Tracheal epithelial cell (primary cell): ENCODE measurements around the gene ZSCAN18. TPM values are rescaled to one million over a fixed set of nuclear protein-coding genes. Genes with fewer than 3 reads are reported as not detected.

Experiments used
- total RNA-seq: library from RNA; depleted of rRNA; stranded (reverse); fragments of >200 nt; gene quantifications from 2 replicates; pipeline ENCODE4 v1.2.1, GENCODE V29; 2014

The ZSCAN18 gene, protein sequence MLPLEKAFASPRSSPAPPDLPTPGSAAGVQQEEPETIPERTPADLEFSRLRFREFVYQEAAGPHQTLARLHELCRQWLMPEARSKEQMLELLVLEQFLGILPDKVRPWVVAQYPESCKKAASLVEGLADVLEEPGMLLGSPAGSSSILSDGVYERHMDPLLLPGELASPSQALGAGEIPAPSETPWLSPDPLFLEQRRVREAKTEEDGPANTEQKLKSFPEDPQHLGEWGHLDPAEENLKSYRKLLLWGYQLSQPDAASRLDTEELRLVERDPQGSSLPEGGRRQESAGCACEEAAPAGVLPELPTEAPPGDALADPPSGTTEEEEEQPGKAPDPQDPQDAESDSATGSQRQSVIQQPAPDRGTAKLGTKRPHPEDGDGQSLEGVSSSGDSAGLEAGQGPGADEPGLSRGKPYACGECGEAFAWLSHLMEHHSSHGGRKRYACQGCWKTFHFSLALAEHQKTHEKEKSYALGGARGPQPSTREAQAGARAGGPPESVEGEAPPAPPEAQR
- 44.1 and 55.2 TPM in 2 replicates for total RNA-seq

DNA sequence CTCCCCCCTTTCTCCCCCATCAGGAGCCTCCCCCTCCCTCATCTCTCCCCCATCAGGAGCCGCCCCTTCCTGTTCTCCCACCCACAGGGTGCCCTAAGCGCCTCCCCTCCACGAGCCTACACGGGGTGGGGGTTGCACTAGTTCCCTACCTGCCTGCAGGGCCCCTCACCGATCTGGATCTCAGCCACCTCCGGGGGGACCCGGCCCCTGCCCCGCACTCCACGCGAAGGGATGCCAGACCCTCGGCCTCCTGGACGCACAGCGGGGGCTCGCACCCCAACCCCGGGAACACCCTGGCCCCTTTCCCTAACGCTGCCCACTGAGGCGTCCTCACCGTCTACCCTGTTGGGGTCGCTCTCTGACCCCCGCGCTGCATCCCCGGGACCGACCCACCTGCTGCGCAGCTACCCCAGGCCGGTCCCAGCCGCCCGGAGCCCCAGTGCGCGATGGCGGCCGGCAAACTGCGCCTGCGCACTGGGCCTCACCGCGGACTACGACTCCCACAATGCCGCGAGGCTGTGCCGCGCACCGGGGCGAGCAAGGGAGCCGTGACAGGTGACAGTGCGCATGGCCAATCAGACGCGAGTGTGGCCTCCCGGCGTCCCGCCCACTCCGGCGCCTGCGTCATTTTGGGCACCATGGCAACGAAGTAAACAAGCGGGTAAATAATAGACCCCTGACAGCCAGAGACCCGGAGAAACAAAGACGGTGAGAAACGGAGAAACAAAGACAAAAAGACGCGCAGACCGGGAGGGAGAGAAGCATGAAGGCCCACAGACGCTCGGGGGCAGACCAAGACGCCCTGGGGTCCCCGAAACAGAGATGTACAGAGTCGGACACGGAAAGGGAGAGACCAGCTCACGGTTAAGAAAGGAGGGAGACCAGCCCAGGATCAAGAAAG is at the start of gene ZSCAN18:
Gene ZSCAN18, minus strand, starts transcription at position 451 of the 901 bp plus-strand sequence. CDS start 7,964 bp downstream, outside the sequence.

DNA sequence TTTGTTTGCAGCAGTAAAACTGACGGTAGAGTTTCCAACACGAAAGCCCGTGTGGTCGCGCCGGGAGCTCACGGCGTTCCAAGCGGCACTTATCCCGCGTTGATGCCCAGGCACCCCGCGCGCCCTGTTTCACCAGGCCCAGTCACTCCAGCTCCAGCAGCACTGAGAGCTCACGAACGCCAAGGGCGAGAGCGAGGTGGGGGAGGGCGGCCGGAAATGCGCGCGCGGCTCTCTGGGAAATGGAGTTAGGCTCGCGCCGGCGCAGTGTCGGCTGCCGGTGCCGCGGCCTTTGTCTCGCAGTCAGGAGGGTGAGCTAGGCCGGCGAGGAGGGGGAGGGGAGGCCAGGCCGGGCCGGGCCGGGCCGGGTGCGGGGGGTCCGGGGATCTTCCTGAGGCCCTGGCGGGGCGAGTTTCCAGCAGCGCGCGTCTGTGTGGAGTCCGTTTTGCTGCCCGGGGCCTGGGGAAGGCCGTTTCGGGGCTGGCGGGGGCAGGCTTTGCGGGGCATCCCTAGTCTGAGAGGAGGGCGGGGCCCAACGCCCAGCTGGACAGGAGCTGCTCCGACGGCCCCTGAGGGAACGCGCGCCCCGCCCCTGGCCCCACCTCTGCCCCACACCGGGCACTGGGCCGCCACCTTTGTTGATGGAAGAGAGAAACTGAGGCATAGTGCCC is 38.9 kb downstream of the ZSCAN18 start, which contains the start of gene ZNF135:
Gene ZNF135, plus strand, starts transcription at position 280 of the 668 bp plus-strand sequence. CDS start 721 bp downstream, outside the sequence.

Other genes starting within 250 kb of the ZSCAN18 start
- gene ZNF587, start 248.4 kb downstream of the ZSCAN18 start, total RNA-seq, result 12.1 and 14.7 TPM in 2 replicates
- 4.3 and 4.9 TPM in 2 replicates for gene ZNF814, start 209.2 kb downstream of the ZSCAN18 start, total RNA-seq
- gene ZNF417, start 181.6 kb downstream of the ZSCAN18 start, total RNA-seq, result 8.3 and 9.9 TPM in 2 replicates
- gene ZNF418, start 162.8 kb downstream of the ZSCAN18 start, total RNA-seq, result 4.9 and 5.1 TPM in 2 replicates
- gene ZNF256, start 150.5 kb downstream of the ZSCAN18 start, total RNA-seq, result 2.7 and 4.9 TPM in 2 replicates
- not detected in 2 replicates for gene C19orf18, start 123.7 kb downstream of the ZSCAN18 start, total RNA-seq
- gene ZNF606, start 95.4 kb downstream of the ZSCAN18 start, total RNA-seq, result 13.9 and 14.7 TPM in 2 replicates
- under 0.01 TPM in 1 of 2 replicates, not detected in the other for gene ZSCAN1, start 64.2 kb downstream of the ZSCAN18 start, total RNA-seq
- gene ZNF135, start 38.9 kb downstream of the ZSCAN18 start, total RNA-seq, result 1.5 and 1.7 TPM in 2 replicates
- gene ZNF329, start 52.6 kb upstream of the ZSCAN18 start, total RNA-seq, result 10.1 and 13.6 TPM in 2 replicates
- 25.8 and 30.3 TPM in 2 replicates for gene ZNF274, start 84.8 kb upstream of the ZSCAN18 start, total RNA-seq
- 58.0 and 70.1 TPM in 2 replicates for gene ZNF544, start 130.7 kb upstream of the ZSCAN18 start, total RNA-seq
- 3.9 and 4.3 TPM in 2 replicates for gene ZNF8, start 180.7 kb upstream of the ZSCAN18 start, total RNA-seq
- gene ERVK3-1, start 207.1 kb upstream of the ZSCAN18 start, total RNA-seq, result 25.8 and 30.4 TPM in 2 replicates
- 2.2 and 2.6 TPM in 2 replicates for gene ZSCAN22, start 228.8 kb upstream of the ZSCAN18 start, total RNA-seq